Measurements from ENCODE around the gene UBE3B.
A peak's percentile ranks its signal among the peaks of the same experiment; 100 is the strongest.

UBE3B gene

DNA sequence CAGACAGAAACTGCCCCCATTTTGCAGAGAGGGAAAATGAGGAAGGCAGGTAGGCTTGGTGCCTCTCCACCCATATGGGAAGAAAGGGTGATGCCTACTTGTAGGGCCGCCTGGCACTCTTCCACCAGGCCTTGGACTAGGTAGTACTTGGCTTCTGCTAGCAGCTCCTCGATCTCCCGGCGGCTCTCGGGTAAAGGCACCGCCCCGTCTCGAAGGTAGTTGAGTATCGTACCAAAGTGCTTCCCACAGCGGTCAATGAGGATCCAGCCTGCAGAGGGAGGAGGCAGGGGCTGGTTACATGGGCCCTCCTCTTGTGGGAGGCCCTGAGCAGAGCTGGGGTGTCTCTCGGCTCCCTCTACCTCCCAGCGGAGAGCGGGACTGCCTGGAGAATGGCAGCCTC is 16.9 kb upstream of the UBE3B start:
- TF ChIP-seq ZFX (IDR thresholded peaks at IDR 0.05), result no peak
- TF ChIP-seq, protein P1, sequence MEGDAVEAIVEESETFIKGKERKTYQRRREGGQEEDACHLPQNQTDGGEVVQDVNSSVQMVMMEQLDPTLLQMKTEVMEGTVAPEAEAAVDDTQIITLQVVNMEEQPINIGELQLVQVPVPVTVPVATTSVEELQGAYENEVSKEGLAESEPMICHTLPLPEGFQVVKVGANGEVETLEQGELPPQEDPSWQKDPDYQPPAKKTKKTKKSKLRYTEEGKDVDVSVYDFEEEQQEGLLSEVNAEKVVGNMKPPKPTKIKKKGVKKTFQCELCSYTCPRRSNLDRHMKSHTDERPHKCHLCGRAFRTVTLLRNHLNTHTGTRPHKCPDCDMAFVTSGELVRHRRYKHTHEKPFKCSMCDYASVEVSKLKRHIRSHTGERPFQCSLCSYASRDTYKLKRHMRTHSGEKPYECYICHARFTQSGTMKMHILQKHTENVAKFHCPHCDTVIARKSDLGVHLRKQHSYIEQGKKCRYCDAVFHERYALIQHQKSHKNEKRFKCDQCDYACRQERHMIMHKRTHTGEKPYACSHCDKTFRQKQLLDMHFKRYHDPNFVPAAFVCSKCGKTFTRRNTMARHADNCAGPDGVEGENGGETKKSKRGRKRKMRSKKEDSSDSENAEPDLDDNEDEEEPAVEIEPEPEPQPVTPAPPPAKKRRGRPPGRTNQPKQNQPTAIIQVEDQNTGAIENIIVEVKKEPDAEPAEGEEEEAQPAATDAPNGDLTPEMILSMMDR (conservative IDR thresholded peaks at IDR 0.05), result no peak

DNA sequence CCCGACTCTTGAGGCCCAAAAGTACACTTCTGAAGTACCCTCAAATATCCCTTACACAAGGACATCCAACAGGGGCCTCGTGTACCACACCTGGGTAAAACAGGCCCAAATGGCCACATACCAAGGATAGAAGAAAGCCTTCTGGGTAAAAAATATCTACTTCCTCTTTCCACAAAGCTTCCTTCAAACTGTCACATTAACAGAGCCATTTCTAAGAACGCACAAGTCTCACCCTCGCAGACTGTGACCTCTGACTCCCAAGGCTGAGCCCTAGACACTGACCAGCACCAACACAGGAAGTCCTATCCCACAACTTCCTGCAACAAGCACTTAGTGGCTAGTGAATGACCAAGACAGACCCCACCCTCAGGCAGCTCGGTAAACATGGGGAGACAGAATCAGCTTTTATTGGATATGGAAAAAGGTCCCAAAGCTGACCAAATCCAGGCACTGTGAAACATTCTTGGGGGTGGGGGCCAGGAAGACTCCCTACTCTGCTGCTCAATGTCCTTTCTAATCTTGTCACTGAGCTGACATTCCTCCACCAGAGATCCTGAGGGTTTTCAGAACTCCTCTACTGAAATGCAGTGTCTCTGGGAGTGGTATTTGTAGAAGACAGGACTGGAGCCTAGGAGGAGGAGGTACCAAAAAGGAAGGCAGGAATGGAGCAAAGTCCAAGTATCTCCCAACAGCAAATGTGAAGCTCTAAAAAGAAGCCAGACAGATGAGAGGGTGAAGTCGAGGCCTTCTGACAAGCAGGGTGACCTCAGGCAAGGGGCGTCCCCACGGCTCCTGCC is 16.2 kb upstream of the UBE3B start:
- no peak for TF ChIP-seq ZFX (IDR thresholded peaks at IDR 0.05)
- TF ChIP-seq, protein P1 (conservative IDR thresholded peaks at IDR 0.05), result no peak
- no peak overlapping the region for H3K27ac ChIP-seq

More for the DNA sequence above, 16.9 kb upstream of the UBE3B start:
- H3K27ac ChIP-seq, result no peak overlapping the region

GRCh38 chr12:109461846-109462756 is 15.3 kb upstream of the UBE3B start:
- TF ChIP-seq, protein P1 (conservative IDR thresholded peaks at IDR 0.05), result no peak
- no peak for TF ChIP-seq ZFX (IDR thresholded peaks at IDR 0.05)
- peak overlapping the region; percentile 4 for H3K27ac ChIP-seq

DNA sequence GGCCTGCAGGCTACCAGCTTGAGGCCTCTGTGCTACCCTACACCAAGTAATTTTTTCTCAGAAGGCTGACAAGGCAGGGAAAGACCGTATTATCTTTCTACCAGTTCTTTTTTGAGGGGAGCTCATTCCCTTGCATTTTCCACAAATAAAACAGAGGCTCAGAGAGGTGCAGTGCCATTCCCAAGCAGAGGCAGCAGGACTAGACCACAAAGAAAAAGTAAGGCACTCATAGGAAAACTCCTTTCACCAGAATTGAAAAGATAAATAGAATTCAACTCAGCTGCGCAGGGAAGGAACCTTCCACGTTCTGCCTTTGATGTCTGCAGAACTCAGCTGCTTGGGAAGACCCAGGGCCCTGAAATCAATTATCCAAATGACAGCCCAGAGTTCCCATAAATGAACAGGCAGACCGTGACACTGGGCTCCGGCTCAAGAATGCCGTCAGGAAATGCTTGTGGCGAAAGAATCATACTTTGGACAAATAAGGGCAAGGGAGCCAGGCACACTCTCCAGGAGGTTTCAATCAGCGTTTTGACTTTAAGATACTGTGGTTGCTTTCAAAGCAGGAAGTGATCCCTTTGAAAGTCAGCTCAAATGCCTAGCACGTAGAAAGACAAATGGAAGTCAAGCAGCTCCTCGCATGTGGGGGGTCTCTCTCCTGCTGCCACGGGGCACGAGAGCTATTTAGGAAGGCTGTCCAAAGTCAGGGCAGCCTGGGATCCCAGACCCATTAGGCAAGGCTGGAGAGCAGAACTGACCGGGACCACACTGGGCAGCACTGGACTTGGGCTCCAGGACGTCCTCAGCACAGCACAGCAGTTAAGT is 14.4 kb upstream of the UBE3B start:
- H3K27ac ChIP-seq, result peak overlapping the region; percentile 21
- no peak for TF ChIP-seq ZFX (IDR thresholded peaks at IDR 0.05)
- TF ChIP-seq, protein P1 (conservative IDR thresholded peaks at IDR 0.05), result no peak

GRCh38 chr12:109463756-109464155 is 13.7 kb upstream of the UBE3B start:
- peak overlapping the region; percentile 21 for H3K27ac ChIP-seq
- TF ChIP-seq, protein P1 (conservative IDR thresholded peaks at IDR 0.05), result no peak
- TF ChIP-seq ZFX (IDR thresholded peaks at IDR 0.05), result no peak

- TF ChIP-seq ZFX (IDR thresholded peaks at IDR 0.05), result no peak
- TF ChIP-seq, protein P1 (conservative IDR thresholded peaks at IDR 0.05), result no peak
- no peak overlapping the region for H3K27ac ChIP-seq
Observed at GRCh38 chr12:109464642-109465351, 12.6 kb upstream of the UBE3B start.

Data from C4-2B (cell line).